Measurements from ENCODE around the gene PRKAG1.

DNA sequence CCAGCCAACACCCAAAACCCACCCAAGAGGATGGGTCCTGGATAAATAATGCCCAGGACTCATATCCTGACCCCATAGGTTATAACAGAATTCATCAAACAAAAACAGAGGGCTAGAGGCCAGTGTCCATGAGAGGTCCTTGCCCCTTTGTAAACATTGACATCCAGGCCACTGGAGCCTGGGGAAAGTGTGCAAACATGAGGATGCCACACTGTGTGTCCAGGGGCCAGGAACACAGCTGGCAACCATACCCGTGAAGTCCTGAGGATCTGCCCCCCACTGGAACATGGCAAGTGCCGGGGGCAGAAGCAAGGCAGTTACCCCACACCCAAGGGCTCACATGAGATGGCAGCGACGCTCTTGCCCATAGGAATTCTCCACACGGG is 46.2 kb upstream of the PRKAG1 start:
- TF ChIP-seq, protein P1, sequence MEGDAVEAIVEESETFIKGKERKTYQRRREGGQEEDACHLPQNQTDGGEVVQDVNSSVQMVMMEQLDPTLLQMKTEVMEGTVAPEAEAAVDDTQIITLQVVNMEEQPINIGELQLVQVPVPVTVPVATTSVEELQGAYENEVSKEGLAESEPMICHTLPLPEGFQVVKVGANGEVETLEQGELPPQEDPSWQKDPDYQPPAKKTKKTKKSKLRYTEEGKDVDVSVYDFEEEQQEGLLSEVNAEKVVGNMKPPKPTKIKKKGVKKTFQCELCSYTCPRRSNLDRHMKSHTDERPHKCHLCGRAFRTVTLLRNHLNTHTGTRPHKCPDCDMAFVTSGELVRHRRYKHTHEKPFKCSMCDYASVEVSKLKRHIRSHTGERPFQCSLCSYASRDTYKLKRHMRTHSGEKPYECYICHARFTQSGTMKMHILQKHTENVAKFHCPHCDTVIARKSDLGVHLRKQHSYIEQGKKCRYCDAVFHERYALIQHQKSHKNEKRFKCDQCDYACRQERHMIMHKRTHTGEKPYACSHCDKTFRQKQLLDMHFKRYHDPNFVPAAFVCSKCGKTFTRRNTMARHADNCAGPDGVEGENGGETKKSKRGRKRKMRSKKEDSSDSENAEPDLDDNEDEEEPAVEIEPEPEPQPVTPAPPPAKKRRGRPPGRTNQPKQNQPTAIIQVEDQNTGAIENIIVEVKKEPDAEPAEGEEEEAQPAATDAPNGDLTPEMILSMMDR (IDR thresholded peaks at IDR 0.05) = no peak
- TF ChIP-seq POLR2A (IDR thresholded peaks at IDR 0.05) = no peak

Data from heart left ventricle (tissue), 13 donors.